GM18909 (cell line): ENCODE results near the gene EAF2.

Experiments
- ATAC-seq: cut with Tn5 transposase; IDR thresholded peaks from one replicate; pipeline ENCODE4 v1.9.1; 2021; ENCODE audit warnings: mild to moderate bottlenecking; ENCODE audit not compliant: unreplicated experiment, poor library complexity

Gene EAF2

GRCh38 chr3:121834671-121835464 lies at the start of gene EAF2, which contains the start of gene IQCB1:
EAF2 (plus strand) TSS chr3:121835209; CDS start chr3:121835286, 77 bp downstream.
IQCB1 (minus strand) TSS chr3:121835060; CDS start chr3:121828960, 6,100 bp downstream.
- peak; percentile 98 for ATAC-seq

DNA sequence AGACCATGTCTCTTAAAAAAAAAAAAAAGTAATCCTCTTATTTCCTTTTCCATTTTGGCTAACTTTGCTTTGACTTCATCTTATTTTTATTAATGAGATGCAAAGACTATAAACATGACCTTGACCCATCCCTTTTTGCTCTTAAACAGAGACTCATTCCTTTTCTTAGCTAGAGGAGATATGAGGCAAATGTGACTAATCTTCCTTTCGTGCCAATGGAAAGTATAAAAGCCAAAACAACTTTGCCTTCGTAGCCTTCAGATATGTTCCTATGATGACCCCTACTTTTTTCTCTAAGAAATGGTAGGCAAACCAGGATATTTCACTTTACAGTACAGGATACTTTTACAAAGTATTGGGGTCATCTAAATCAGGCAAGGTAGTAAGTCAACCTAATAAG lies 48.5 kb upstream of the EAF2 start:
- no peak for ATAC-seq

DNA sequence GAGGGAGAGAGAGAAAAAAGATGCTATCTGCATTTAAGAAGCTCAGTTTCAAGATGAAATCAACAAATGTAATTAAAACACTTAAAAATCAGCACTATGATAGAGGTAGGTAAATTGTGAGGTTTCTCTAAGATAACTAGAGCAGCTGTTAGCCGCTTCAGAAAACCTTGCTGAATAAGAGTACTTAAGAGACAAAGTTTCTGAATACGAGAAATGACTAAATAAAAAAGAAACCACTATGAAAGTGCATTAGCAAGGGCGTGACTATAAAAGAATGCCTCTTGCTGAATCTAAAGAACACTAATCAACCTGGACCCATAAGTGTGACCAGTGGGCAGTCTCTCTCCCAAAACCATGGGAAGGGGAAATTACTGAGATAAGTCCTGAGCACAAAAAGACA lies 41.9 kb upstream of the EAF2 start:
- peak; percentile 61 for ATAC-seq

GRCh38 chr3:121794264-121794983 lies 40.6 kb upstream of the EAF2 start:
- ATAC-seq: no peak

DNA sequence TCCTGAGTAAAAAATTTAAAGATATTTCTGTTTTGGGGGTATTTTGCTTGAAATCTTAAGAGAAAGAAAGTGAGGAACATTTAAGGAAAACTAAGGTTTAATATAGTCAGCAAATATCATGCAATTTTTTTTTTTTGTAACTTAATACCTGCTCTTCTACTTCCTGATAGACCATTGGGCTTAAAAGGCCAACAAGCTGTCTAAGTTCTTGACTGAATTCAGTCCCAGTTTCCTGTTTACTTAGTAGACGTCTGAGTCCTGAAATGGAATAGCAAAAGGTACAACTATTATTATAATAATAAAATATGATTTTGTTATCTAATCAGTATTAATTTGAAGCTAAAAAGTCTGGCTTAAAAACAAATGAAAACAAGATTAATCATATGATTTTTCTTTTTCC lies 38.0 kb upstream of the EAF2 start:
- ATAC-seq: no peak

GRCh38 chr3:121800906-121801305 lies 34.1 kb upstream of the EAF2 start:
- ATAC-seq: no peak

- no peak for ATAC-seq
Observed at GRCh38 chr3:121803771-121804320, 31.2 kb upstream of the EAF2 start.

DNA sequence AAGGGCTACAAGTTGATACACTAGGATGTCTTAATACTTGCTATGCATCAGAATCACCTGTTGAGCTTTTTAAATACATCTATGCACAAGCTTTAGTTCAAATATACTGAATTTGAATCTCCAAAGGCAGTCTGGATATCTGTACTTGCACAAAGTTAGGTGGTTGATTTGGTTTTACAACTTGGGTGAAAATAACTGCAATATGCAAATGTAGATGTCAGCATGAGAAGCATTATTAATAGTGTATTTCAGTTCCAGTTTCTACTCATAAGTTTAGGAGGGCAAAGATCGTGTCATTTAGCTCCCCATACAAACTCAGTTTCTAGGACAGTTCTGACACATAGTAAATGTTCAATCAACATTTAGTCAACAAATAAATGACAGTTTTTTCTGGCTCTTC lies 25.8 kb upstream of the EAF2 start:
- peak; percentile 98 for ATAC-seq

- no peak for ATAC-seq
Observed at GRCh38 chr3:121817753-121818152, 17.3 kb upstream of the EAF2 start.

- ATAC-seq: no peak
Observed at GRCh38 chr3:121818578-121818977, 16.4 kb upstream of the EAF2 start.

DNA sequence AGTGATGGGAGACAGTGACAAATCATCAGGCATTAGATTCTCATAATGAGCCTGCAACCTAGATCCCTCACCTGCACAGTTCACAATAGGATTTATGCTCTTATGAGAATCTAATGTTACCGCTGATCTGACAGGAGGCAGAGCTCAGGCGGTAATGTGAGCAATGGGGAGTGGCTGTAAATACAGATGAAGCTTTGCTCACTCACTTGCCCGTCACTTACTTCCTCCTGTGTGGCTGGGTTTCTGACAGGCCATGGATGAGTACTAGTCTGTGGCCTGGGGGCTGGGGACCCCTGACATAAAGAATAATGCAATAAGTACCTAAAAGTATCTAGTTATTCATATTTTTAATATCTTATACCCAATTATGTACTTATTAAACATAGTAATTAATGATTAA lies 15.8 kb upstream of the EAF2 start:
- no peak for ATAC-seq

DNA sequence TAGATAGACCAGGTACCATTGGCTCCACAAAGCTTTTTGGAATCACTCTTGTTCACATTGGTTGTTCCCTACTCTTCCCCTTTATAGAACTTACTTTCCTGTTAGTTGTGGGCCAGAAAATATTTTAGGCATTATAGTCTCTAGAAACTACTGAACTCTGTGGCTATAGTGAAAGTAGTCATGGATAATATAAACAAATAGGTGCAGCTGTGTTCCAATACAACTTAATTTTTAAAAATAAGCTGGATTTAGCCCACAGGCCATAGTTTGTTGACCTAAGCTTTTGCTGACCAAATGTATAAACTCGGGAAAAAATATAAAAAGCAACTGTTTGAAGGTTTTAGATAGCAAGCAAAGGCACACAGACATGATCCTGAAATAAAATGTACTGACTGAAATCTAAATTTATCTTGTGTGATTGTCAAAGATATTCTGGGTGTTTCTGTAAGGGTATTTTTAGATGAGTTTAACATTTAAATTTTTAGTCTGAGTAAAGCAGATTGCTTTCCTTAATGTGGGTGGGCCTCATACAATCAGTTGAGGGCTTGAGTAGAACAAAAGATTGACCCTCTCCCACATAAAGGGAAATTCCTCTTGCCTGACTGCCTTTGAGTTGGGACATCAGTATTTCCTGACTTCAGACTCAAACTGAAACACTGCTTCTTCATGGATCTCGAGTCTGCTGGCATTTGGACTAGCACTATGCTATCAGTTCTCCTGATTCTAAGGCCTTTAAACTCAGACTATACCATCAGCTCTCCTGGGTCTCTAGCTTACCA lies 13.4 kb upstream of the EAF2 start:
- no peak for ATAC-seq

DNA sequence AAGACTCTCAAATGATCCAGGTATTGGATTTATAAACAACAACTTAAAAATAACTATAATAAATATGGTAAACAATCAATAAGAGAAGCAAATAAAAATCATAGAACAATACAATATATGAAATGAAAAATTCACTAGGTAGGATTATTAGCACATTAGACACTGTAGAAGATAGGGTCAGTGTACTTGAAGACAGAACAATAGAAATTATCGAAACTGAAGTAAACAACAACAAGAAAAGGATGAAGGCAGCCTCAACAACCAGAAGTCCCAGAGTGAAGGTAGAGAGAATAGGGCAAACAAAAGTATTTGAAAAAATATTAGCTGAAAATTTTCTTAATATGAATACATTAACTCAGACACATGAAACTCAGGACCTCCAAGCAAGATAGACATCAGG lies 12.0 kb upstream of the EAF2 start:
- no peak for ATAC-seq

DNA sequence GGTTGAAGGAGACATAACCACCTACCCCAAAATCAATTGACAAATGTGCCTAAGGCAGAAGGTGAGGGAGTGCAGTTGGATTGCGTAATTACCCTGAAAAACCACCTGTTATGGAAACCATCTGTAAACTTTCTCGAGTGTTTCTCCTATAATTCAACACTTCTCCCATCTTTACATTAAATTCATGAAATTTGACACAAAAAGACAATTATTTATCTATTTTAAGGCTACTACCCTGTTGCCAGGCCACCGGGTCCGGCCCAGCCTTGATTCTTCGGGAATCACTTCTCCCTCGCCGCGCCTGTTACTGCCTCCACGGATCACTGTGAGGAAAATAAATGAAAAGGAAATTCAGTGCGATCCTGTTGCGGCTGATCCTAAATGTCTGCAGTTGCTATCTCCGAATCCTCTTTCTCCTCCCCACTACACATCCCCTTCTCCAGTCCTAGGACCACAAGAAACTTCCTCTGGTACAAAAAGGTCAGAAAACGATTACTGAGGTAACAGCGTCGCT lies 795 bp upstream of the EAF2 start:
- no peak for ATAC-seq

- peak; percentile 24 for ATAC-seq
Observed at GRCh38 chr3:121835465-121835801, 424 bp downstream of the EAF2 start.

DNA sequence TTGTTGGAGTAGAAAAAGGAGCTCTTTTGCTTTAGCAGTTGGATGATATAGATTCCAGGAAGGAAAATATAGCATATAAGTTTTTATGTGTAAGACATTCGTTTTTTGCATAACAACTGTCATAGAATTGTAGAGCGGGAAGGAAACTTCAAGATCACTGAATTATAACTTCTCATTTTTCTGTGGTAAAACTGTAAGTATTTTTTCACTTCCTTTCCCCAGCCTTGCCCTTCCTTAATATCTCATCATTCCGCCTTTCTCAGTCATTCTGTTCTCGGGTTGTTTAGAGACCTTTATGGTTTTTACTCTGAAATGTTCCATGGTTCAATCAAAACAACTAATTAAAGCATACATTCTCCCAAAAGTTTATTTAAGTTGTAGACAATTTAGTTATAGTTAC lies 1.1 kb downstream of the EAF2 start:
- ATAC-seq: no peak

DNA sequence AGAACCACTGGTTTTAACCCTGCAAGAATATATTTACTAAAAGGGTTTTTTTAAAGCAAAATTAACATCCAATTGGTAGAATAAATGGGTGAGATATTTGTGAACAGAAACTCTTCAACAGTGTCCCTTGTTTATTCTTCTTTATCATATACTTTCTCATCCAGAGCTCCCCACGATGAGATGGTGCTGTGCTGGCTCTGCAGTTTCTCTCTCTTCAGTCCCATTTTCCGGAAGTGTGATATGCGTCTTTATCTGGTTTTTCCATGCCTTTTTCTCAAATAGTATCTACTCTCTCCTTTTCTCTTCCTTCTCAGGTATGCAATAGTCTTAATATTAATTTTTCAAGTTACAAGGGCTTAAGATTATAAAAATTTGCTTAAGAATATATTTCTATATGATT lies 1.5 kb downstream of the EAF2 start:
- ATAC-seq: no peak

GRCh38 chr3:121839962-121840361 lies 5.0 kb downstream of the EAF2 start:
- no peak for ATAC-seq

- ATAC-seq: no peak
Observed at GRCh38 chr3:121844892-121845291, 9.9 kb downstream of the EAF2 start.

DNA sequence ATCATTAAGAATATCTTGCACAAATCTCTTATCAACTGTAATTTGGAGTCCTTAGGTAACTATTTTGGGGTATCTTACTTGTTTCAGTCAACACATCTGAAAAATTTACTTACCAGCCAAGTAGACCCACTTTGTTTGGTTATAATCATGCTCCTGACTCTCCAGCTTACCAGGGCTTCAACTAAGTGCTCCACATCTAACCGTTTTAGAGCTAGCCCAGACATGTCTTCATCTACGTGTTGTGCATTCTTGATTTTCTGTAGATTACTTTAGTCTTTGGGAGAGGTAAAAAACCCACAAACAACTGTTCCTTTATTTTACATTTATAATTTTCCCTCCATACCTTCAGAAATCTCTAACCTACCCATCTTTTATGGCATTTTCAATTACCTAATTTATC lies 17.2 kb downstream of the EAF2 start:
- ATAC-seq: no peak

- ATAC-seq: no peak
Observed at GRCh38 chr3:121855555-121855954, 20.5 kb downstream of the EAF2 start.
